ENCODE measurements around the gene HERPUD1. TPM values are rescaled to one million over a fixed set of nuclear protein-coding genes. Genes with fewer than 3 reads are reported as not detected.

HERPUD1 gene
- total and polyA plus RNA-seq, 2 of the 13 experiments (the other 11 are each of a cell fraction or from before 2014, with no cell fraction given) = 96.2 to 323 TPM

GRCh38 chr16:56975714-56976113 lies 43.8 kb downstream of the HERPUD1 start (continued):
- TF ChIP-seq CBX2 (IDR thresholded peaks at IDR 0.05; ENCODE audit: low read depth, low read length) = no peak
- TF ChIP-seq CBX2 (CRISPR knock-in tag; IDR thresholded peaks at IDR 0.05; ENCODE audit: low read depth) = no peak
- no peak for TF ChIP-seq ZBTB49 (CRISPR knock-in tag; IDR thresholded peaks at IDR 0.05; ENCODE audit: borderline replicate concordance)
- no peak for TF ChIP-seq FOXO4 (CRISPR knock-in tag; conservative IDR thresholded peaks at IDR 0.05)
- TF ChIP-seq SCMH1 (CRISPR knock-in tag; IDR thresholded peaks at IDR 0.05; ENCODE audit: borderline replicate concordance) = no peak

GRCh38 chr16:56977216-56977615 lies 45.3 kb downstream of the HERPUD1 start:
- peaks cover 17% of the 10 kb centered on the region for H3K4me1 ChIP-seq (ENCODE audit: insufficient read depth, low read length)
- FAIRE-seq (no peak), ATAC-seq (no peak), DNase-seq (ENCODE audit: low spot score) (no peak)
- CTCF ChIA-PET (ENCODE audit: low intra/inter-chr PET ratio, low total read pairs) = no interaction called here
- no peak overlapping the region for H3K4me2 ChIP-seq (ENCODE audit: low read depth, low read length)
- WGBS (ENCODE audit: low lambda C conversion rate) = 57% methylated on average over 6 of the region's 6 CpGs
- H3K79me2 ChIP-seq (ENCODE audit: insufficient read depth, low read length) = no peaks in the 10 kb centered on the region
- H3K4me3 ChIP-seq (replicated peaks in 1 of 3; ENCODE audit: insufficient read depth in 1 of 3, low read depth in 2 of 3, low read length in 3 of 3) = no peak overlapping the region
- peaks cover 1 to 35% of the 10 kb centered on the region in 2 experiments; a peak in 3 of 5 replicates for H3K27me3 ChIP-seq (ENCODE audit: control insufficient read depth in 1 of 2, insufficient read depth in 2 of 2, low read length in 2 of 2)
- H4K20me1 ChIP-seq (ENCODE audit: insufficient read depth, low read length) = no peaks in the 10 kb centered on the region
- H3K9me3 ChIP-seq (ENCODE audit: low read length) = no peaks in the 10 kb centered on the region
- H2AFZ ChIP-seq (ENCODE audit: low read length) = no peak overlapping the region
- intact Hi-C loops (cut with micrococcal nuclease; ENCODE audit: unreplicated experiment) (no loop called here), in situ Hi-C loops (cut with HindIII; ENCODE audit: extremely low pct_ligation_motif_present, low pct_unique_long_range_greater_than_20kb) (no loop called here)
- H3K9ac ChIP-seq (ENCODE audit: insufficient read depth, low read depth, low read length) = no peak overlapping the region
- POLR2A ChIA-PET = interaction anchor here (0.7 to 1.8 kb wide), 2 partner anchors 10 to 12 kb away, joined by 3 to 4 read pairs; partner anchors contain the start of gene NLRC5
- no peaks in the 10 kb centered on the region for H3K36me3 ChIP-seq (replicated peaks in 1 of 2; ENCODE audit: control insufficient read depth in 1 of 2, insufficient read depth in 2 of 2, low read length in 2 of 2)
- no TSS peak for BruUV-seq (replicated peaks)
- H3K27ac ChIP-seq (ENCODE audit: extremely low read length, insufficient read depth, low read length) = no peak overlapping the region
- no peak for TF ChIP-seq AKAP8 (CRISPR knock-in tag; IDR thresholded peaks at IDR 0.05)
- no peak for TF ChIP-seq ZNF609 (CRISPR knock-in tag; IDR thresholded peaks at IDR 0.05; ENCODE audit: borderline replicate concordance)
- TF ChIP-seq NFIB (CRISPR knock-in tag; IDR thresholded peaks at IDR 0.05; ENCODE audit: borderline replicate concordance) = no peak
- no peak for TF ChIP-seq ZNF451 (CRISPR knock-in tag; IDR thresholded peaks at IDR 0.05)
- no peak for TF ChIP-seq FUBP1 (CRISPR knock-in tag; IDR thresholded peaks at IDR 0.05; ENCODE audit: borderline replicate concordance)
- TF ChIP-seq HMG20B (CRISPR knock-in tag; conservative IDR thresholded peaks at IDR 0.05) = no peak
- TF ChIP-seq ZNF296 (CRISPR knock-in tag; conservative IDR thresholded peaks at IDR 0.05) = no peak
- TF ChIP-seq ONECUT2 (CRISPR knock-in tag; IDR thresholded peaks at IDR 0.05) = no peak
